ENCODE results near the gene RPL3.

The RPL3 gene

GRCh38 chr22:39302431-39302960 lies 16.9 kb downstream of the RPL3 start:
- no peak overlapping the region for H3K4me3 ChIP-seq (ENCODE audit: low read depth, low read length)
- DNase-seq (ENCODE audit: low read depth) = no peak
- TF ChIP-seq CTCF (IDR thresholded peaks at IDR 0.05; ENCODE audit: low read depth, low read length) = no peak
- TF ChIP-seq MYC (IDR thresholded peaks at IDR 0.05; ENCODE audit: low read depth, low read length) = no peak
- no peak for TF ChIP-seq POLR2A (IDR thresholded peaks at IDR 0.05; ENCODE audit: extremely low read depth, insufficient read length)
- TF ChIP-seq MAX (IDR thresholded peaks at IDR 0.05; ENCODE audit: low read depth, low read length) = no peak

GRCh38 chr22:39301926-39302325 lies 17.5 kb downstream of the RPL3 start:
- DNase-seq (ENCODE audit: low read depth) = no peak
- no peak overlapping the region for H3K4me3 ChIP-seq (ENCODE audit: low read depth, low read length)
- TF ChIP-seq CTCF (IDR thresholded peaks at IDR 0.05; ENCODE audit: low read depth, low read length) (no peak), MAX (IDR thresholded peaks at IDR 0.05; ENCODE audit: low read depth, low read length) (no peak), MYC (IDR thresholded peaks at IDR 0.05; ENCODE audit: low read depth, low read length) (no peak), POLR2A (IDR thresholded peaks at IDR 0.05; ENCODE audit: extremely low read depth, insufficient read length) (no peak)

GRCh38 chr22:39301108-39301507 lies 18.3 kb downstream of the RPL3 start:
- no peak for TF ChIP-seq MYC (IDR thresholded peaks at IDR 0.05; ENCODE audit: low read depth, low read length)
- no peak for TF ChIP-seq POLR2A (IDR thresholded peaks at IDR 0.05; ENCODE audit: extremely low read depth, insufficient read length)
- no peak for TF ChIP-seq MAX (IDR thresholded peaks at IDR 0.05; ENCODE audit: low read depth, low read length)
- TF ChIP-seq CTCF (IDR thresholded peaks at IDR 0.05; ENCODE audit: low read depth, low read length) = no peak
- DNase-seq (ENCODE audit: low read depth) = no peak
- H3K4me3 ChIP-seq (ENCODE audit: low read depth, low read length) = no peak overlapping the region

DNA sequence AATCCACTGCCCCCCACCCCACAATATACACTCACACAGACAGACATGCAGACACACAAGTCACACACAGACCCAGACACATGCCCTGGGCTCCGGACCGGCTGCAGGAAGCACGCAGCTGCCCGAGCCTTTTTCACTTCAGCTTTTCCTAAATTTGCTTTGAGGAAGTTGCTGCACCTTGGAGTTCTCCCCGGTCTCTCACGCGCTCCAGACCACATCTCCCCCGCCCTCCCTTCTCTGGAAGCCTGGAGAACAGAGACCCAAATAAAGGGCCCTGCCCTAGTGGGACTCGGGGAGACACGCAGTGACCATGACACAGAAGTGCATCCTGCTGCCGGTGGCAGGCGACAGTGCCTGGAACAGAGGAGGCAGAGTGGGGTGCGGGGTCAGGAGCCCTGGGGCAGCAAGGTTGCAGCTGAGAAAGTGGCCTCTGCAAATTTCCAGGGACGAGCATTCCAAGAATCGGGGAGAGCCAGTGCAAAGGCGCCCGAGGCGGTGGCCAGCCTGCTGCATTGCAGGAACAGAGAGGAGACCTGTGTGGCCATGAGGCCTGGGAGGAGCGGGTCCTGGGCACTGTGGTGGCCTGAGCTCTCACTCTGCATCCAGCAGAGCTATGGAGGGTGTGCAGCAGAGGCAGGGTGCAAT lies 19.1 kb downstream of the RPL3 start:
- TF ChIP-seq MYC (IDR thresholded peaks at IDR 0.05; ENCODE audit: low read depth, low read length) = no peak
- TF ChIP-seq POLR2A (IDR thresholded peaks at IDR 0.05; ENCODE audit: extremely low read depth, insufficient read length) = no peak
- TF ChIP-seq MAX (IDR thresholded peaks at IDR 0.05; ENCODE audit: low read depth, low read length) = no peak
- TF ChIP-seq CTCF (IDR thresholded peaks at IDR 0.05; ENCODE audit: low read depth, low read length) = no peak
- DNase-seq (ENCODE audit: low read depth) = peak; percentile 71
- H3K4me3 ChIP-seq (ENCODE audit: low read depth, low read length) = no peak overlapping the region

DNA sequence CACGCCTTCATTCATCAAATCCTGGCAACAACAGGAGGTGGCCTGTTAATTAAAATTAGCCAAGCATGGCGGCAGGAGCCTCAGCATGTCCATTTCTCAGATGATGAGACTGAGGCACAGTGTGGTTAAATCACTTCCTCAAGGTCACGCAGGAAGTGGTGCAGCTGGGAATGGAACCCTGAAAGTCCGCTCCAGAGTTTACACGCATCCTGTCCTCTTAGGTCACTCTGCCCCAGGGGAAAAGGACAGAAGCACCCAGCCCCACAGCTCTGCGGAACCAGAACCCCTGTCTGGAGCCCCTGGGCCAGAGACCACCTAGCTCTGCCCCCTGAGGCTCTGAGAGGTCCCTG lies 19.6 kb downstream of the RPL3 start:
- H3K4me3 ChIP-seq (ENCODE audit: low read depth, low read length) = no peak overlapping the region
- DNase-seq (ENCODE audit: low read depth) = peak; percentile 67
- TF ChIP-seq MYC (IDR thresholded peaks at IDR 0.05; ENCODE audit: low read depth, low read length) (no peak), CTCF (IDR thresholded peaks at IDR 0.05; ENCODE audit: low read depth, low read length) (no peak), POLR2A (IDR thresholded peaks at IDR 0.05; ENCODE audit: extremely low read depth, insufficient read length) (no peak), MAX (IDR thresholded peaks at IDR 0.05; ENCODE audit: low read depth, low read length) (no peak)
